Activated CD4-positive, alpha-beta T cell treated with anti-CD3 and anti-CD28 coated beads, Interleukin-2, amount 10 ng/mL, durations not matched to agents 24 days and 14 days (primary cell): ENCODE measurements around the gene DPP10. TPM values are rescaled to one million over a fixed set of nuclear protein-coding genes. Genes with fewer than 3 reads are reported as not detected.
"Not testable (repeated sequence)": the region's sequence is repeated elsewhere in the genome, so short reads cannot be mapped to it uniquely, and the experiment has no call there.

Experiments
- DNase-seq: peaks from one replicate; pipeline ENCODE4 v3.0.0; 2022
- H3K27ac Mint-ChIP-seq: one replicate; pipeline ENCODE4 v1.8.0; 2022; ENCODE audit warnings: mild to moderate bottlenecking, mixed read lengths
- H3K27me3 Mint-ChIP-seq: one replicate; pipeline ENCODE4 v1.8.0; 2022; ENCODE audit warnings: mixed read lengths
- H3K36me3 Mint-ChIP-seq: one replicate; pipeline ENCODE4 v1.8.0; 2022; ENCODE audit warnings: low read depth, mild to moderate bottlenecking, mixed read lengths
- H3K4me1 Mint-ChIP-seq: one replicate; pipeline ENCODE4 v1.8.0; 2021; ENCODE audit warnings: mixed read lengths
- H3K4me3 Mint-ChIP-seq: one replicate; pipeline ENCODE4 v1.8.0; 2022; ENCODE audit warnings: mild to moderate bottlenecking, moderate library complexity, mixed read lengths
- H3K9me3 Mint-ChIP-seq: one replicate; pipeline ENCODE4 v1.8.0; 2021; ENCODE audit warnings: mixed read lengths
- intact Hi-C: fragments of 100-400 bp; cut with micrococcal nuclease; formaldehyde crosslinking; loops from one replicate; pipeline ENCODE4 v1.15.1; 2023
- total RNA-seq: library from RNA; stranded (reverse); gene quantifications from 2 replicates; pipeline ENCODE4 v1.2.3, GENCODE V29; 2022

The DPP10 gene
- total RNA-seq, 1 donor from 2014 or later = not detected

DNA sequence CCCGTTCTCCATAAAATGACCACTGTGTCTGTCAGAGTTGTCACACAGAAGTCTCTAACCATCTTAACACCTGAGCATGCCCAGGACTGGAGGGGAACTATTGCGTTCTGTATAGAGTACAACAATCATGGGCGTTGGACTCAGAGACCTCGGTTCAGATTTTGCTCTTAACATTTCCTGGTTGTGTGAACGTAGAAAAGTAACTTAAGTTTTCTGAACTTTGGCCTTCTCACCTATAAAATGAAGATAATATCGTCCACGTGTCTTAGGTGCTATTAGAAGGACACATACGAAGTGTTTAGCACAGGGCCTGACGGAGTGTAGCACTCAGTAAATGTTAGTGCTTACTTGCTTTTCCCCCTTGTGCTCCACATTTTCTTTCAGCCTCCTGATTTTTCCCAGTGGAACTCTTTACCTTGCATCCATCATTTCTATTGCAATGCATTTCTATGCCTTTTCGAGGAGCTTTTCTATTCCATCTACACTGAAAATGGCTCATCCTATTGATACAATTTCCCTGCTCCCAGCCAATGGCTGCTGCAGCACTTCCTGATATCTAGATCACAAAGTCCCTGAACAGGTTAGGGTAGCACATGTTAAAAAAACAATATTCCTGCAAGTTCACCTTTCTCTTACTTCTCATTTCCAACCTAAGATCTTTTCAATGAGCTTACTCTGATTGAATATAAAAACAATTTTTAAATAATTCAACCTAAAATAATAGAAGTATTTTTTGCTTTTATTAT is 22.7 kb downstream of the DPP10 start:
- Mint-ChIP-seq H3K36me3 (no peaks in the 10 kb centered on the region), H3K27ac (no peak overlapping the region), H3K4me3 (no peak overlapping the region), H3K4me1 (no peaks in the 10 kb centered on the region), H3K27me3 (no peaks in the 10 kb centered on the region), H3K9me3 (no peaks in the 10 kb centered on the region)
- DNase-seq = no peak
- intact Hi-C loops = no loop called here

DNA sequence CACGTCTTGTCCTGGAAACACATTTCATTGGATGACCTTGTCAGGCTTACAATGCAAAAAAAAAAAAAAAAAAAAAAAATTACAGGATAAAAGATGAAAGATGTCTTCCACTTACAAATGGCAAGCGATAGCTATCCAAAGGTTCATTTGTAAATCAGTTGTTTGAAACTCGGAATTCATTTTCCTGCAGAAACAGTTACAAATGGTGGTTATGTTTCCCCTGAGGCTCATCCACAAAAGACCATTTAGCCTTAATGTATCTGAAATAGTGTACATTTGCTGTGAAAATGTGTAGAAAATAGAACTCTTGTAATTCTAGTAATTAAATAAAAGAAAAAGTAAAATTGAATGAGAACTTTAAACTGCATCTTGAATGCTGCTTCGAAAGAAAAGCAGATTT is 25.9 kb downstream of the DPP10 start:
- no peak for DNase-seq
- Mint-ChIP-seq H3K27me3 (peaks cover 2% of the 10 kb centered on the region), H3K4me1 (no peaks in the 10 kb centered on the region), H3K9me3 (no peaks in the 10 kb centered on the region), H3K27ac (no peak overlapping the region), H3K36me3 (no peaks in the 10 kb centered on the region), H3K4me3 (no peak overlapping the region)
- intact Hi-C loops = no loop called here

DNA sequence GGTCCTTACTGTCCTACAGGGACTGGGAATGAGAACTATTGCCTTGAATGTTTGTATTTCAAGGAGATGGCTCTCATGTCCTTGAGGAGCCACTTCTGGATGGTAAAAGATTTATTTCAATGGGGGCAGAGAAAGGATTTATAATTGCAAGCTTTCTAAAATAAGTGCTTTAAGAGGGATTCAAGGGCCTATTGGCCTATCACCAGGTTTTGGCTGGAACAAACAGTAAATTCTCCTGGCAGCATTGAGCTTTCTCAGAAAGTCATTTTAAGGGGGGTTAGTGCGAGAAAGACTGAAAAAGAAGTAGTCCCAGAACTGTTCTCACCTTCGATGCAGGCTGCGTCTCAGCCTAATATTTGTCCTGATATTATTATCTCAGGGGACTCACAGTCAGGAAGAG is 29.8 kb downstream of the DPP10 start:
- H3K4me1 Mint-ChIP-seq = no peaks in the 10 kb centered on the region

DNA sequence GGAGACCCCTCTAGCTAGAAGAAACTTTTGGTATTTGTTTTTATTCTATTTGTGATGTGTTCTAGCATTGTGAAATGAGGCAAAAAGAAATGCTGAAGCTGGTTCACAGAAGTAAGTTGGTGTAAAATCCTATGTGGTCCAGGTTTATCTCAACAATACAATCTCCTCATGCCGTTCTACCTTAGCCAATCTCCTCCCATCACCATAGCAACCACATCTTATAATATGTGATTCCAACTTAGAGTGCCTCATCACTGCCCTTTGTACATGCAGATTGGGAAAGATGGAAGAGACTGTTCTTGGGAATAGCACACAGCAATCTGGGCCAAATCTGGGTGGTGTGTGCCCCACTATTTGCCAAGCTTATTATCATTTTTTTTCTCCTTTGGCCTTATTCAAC is 30.3 kb downstream of the DPP10 start:
- Mint-ChIP-seq H3K4me1 (no peaks in the 10 kb centered on the region), H3K36me3 (no peaks in the 10 kb centered on the region), H3K27me3 (peaks cover 2% of the 10 kb centered on the region), H3K4me3 (no peak overlapping the region), H3K9me3 (no peaks in the 10 kb centered on the region), H3K27ac (no peak overlapping the region)
- intact Hi-C loops = no loop called here
- no peak for DNase-seq

More for the DNA sequence above, 29.8 kb downstream of the DPP10 start:
- no peaks in the 10 kb centered on the region for H3K9me3 Mint-ChIP-seq
- no peak overlapping the region for H3K27ac Mint-ChIP-seq
- H3K36me3 Mint-ChIP-seq = no peaks in the 10 kb centered on the region
- intact Hi-C loops = no loop called here
- DNase-seq = no peak
- no peak overlapping the region for H3K4me3 Mint-ChIP-seq
- peaks cover 2% of the 10 kb centered on the region for H3K27me3 Mint-ChIP-seq

DNA sequence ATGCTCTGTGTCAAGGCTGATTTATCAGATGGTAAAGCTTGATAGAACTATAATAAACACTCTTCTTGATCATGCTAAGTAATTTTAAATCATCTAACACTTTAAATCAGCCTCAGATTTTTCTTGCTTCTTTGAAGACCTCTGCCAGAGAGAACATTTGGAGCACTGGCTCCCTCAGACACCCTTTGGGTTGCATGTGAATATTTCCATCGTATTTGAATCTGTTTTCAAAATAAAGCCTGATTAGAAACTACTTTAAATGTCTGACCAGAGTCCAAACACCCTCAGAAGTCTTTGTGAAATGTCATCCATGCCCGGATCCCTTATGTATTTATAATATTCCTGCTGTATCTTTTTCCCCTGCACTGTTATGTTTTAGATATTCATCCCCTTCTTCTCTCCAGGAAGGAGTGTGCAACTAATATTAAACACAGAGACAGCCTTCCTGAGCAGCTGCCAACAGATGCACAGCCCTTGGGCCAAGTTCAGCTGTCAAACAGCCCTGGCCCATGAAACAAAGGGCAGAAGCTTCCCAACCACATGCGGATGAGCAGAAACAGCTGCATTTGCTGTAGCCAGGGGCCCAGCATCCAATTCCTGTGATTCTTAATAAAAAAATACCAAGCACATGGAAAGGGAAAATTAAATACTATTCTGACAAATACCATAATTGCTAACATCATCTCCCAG is 46.5 kb downstream of the DPP10 start:
- no peaks in the 10 kb centered on the region for H3K36me3 Mint-ChIP-seq
- no peak for DNase-seq
- H3K4me1 Mint-ChIP-seq = no peaks in the 10 kb centered on the region
- H3K4me3 Mint-ChIP-seq = no peak overlapping the region
- H3K27me3 Mint-ChIP-seq = no peaks in the 10 kb centered on the region
- H3K27ac Mint-ChIP-seq = no peak overlapping the region
- H3K9me3 Mint-ChIP-seq = no peaks in the 10 kb centered on the region
- intact Hi-C loops = no loop called here

DNA sequence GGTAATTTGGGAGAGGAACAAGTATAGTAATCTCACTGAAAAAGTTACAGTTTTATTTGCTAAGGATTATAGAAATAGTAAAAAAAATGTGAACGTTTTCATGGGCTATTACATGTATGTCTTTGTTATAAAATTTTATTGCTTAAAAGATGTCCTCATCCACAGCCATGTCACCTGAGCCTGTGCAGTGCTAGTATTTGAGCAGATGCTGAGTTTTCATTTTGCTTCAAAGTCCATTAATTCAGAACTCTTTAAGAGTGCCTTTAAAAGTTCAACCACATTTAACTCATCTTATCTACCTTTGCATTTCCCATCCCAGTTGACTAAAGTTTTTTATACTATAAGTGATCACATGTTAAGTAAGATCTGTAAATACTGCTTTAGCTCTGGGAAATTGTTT is 52.6 kb downstream of the DPP10 start:
- H3K9me3 Mint-ChIP-seq = no peaks in the 10 kb centered on the region
- no peak for DNase-seq
- H3K27ac Mint-ChIP-seq = no peak overlapping the region
- no peaks in the 10 kb centered on the region for H3K27me3 Mint-ChIP-seq
- no peaks in the 10 kb centered on the region for H3K4me1 Mint-ChIP-seq
- no peak overlapping the region for H3K4me3 Mint-ChIP-seq
- H3K36me3 Mint-ChIP-seq = no peaks in the 10 kb centered on the region
- intact Hi-C loops = no loop called here

DNA sequence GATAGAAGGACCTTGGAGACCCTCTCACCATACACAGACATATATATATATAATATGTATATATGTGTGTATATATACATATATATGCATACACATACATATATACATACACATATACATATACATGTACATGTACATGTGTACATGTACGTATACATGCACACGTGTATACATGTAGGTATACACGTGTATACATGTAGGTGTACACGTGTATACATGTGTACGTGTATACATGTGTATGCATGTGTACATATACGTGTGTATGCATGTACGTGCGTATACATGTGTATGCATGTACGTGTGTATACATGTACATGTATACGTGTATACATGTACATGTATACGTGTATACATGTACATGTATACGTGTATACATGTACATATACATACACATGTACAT is 54.5 kb downstream of the DPP10 start:
- Mint-ChIP-seq H3K9me3 (no peaks in the 10 kb centered on the region), H3K36me3 (no peaks in the 10 kb centered on the region), H3K27me3 (no peaks in the 10 kb centered on the region), H3K27ac (no peak overlapping the region), H3K4me3 (no peak overlapping the region), H3K4me1 (no peaks in the 10 kb centered on the region)
- DNase-seq = no peak
- intact Hi-C loops = no loop called here

DNA sequence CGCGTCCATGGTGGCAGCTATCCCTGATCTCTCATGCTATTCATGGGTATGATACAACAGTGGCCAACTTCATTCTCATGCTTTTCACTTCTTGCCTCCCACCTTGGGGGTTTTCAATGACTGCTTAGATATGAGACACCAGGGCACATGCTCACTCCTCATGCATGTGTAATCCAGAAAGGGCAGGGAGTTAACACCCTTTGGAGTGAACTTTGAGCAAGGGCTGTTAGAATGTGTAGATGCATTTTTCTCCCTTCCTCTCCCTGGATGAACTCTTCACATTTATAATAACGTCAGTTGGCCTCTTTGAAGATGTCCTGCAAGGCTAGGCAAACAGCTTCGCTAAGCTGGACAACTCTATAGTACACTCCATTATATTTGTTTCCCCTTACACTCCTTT is 56.7 kb downstream of the DPP10 start:
- H3K36me3 Mint-ChIP-seq = no peaks in the 10 kb centered on the region
- no peak overlapping the region for H3K27ac Mint-ChIP-seq
- no peaks in the 10 kb centered on the region for H3K27me3 Mint-ChIP-seq
- intact Hi-C loops = no loop called here
- H3K9me3 Mint-ChIP-seq = no peaks in the 10 kb centered on the region
- no peaks in the 10 kb centered on the region for H3K4me1 Mint-ChIP-seq
- DNase-seq = no peak
- no peak overlapping the region for H3K4me3 Mint-ChIP-seq

DNA sequence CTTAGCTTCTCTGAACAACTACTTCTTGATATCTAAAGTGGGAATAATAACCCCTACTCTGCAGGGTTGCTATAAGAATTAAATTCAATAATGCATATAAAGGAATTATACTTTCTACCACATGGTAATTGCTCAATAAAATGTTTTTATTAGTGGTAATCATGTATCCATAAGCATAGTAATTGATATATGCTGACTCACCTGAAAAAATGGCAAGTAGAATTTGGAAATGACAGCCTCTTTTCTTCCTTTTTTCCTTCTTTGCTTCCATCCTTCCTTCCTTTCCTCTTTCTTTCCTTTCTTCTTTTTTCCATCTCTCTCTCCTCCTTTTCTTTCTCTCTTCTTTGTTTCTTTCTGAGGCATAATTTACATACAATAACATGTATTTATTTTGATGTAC is 65.3 kb downstream of the DPP10 start:
- Mint-ChIP-seq H3K9me3 (no peaks in the 10 kb centered on the region), H3K27ac (no peak overlapping the region), H3K27me3 (no peaks in the 10 kb centered on the region), H3K4me3 (no peak overlapping the region), H3K36me3 (no peaks in the 10 kb centered on the region), H3K4me1 (no peaks in the 10 kb centered on the region)
- intact Hi-C loops = no loop called here
- DNase-seq = no peak

DNA sequence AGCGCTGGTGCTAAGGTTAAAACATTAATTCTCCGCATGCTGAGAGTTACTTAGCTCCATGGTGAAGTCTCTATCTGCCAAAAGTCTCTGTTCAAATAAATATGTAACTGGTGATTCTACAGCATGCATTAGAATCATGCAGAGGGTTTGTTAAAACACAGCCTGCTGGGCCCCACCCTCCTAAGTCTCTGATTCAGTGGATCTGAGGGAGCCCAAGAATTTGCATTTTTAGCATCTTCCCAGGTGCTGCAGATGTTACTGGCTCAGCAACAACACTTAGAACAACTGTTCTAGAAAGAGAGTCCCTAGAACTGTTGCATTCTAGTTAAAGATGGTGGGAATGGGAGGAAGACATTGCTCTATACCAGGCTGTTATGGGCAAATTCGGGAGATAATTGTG is 73.4 kb downstream of the DPP10 start:
- intact Hi-C loops = no loop called here
- H3K36me3 Mint-ChIP-seq = no peaks in the 10 kb centered on the region
- H3K9me3 Mint-ChIP-seq = no peaks in the 10 kb centered on the region
- no peak overlapping the region for H3K27ac Mint-ChIP-seq
- H3K27me3 Mint-ChIP-seq = no peaks in the 10 kb centered on the region
- H3K4me1 Mint-ChIP-seq = no peaks in the 10 kb centered on the region
- H3K4me3 Mint-ChIP-seq = no peak overlapping the region
- DNase-seq = no peak

DNA sequence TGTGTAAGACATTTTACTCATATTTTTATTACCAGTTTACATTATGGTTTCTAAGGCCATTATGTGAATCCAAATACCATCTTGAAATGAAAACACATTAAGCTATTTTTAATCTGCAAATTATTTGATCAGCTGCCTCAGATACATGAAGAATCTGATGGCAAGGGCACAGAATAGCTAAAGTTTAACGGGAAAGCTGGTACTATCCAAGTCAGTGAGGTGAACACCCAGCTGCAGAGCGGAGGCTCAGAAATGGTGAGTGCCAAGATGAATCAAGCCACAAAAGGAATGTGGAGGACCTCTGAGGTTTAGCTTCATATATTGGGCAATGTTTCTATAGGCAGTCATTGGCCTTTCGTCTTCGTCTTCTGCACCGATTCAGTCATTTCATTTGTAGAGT is 75.1 kb downstream of the DPP10 start:
- DNase-seq = no peak
- no peaks in the 10 kb centered on the region for H3K36me3 Mint-ChIP-seq
- no peak overlapping the region for H3K4me3 Mint-ChIP-seq
- intact Hi-C loops = no loop called here
- H3K4me1 Mint-ChIP-seq = no peaks in the 10 kb centered on the region
- H3K27me3 Mint-ChIP-seq = no peaks in the 10 kb centered on the region
- H3K9me3 Mint-ChIP-seq = no peaks in the 10 kb centered on the region
- no peak overlapping the region for H3K27ac Mint-ChIP-seq

DNA sequence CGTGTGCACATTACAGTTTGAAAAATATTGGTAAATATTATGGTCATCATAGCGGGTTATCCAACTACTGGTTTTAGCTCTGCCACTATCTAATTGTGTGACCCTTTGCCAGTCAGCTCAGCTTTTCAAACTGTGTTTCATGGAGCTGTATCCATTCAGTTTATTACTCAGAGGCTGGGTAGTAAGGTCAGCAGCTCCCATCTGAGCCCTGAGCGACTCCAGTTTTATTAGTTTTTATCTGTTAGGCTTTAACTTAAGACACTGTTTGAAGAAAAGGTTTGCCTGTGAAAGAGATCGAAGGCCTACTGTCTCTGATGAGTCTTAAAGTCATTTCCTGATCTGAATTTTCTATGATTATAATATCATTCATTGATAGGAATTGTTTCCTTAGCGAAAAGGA is 76.3 kb downstream of the DPP10 start:
- intact Hi-C loops = no loop called here
- Mint-ChIP-seq H3K4me3 (no peak overlapping the region), H3K9me3 (no peaks in the 10 kb centered on the region), H3K27me3 (no peaks in the 10 kb centered on the region), H3K4me1 (no peaks in the 10 kb centered on the region), H3K27ac (no peak overlapping the region), H3K36me3 (no peaks in the 10 kb centered on the region)
- DNase-seq = no peak

DNA sequence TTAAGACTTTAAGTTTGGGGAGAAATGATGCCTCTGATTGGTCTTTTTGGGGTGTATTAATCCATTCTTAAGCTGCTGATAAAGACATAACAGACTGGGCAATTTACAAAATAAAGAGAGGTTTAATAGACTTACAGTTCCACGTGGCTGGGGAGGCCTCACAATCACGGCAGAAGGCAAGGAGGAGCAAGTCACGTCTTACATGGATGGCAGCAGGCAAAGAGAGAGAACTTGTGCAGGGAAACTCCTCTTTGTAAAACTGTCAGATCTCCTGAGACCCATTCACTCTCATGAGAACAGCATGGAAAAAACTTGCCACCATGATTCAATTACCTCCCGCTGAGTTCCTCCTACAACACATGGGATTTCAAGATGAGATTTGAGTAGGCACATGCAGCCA is 80.2 kb downstream of the DPP10 start:
- H3K4me3 Mint-ChIP-seq, H3K27ac Mint-ChIP-seq, DNase-seq, intact Hi-C loops, H3K4me1 Mint-ChIP-seq, H3K9me3 Mint-ChIP-seq, H3K36me3 Mint-ChIP-seq, H3K27me3 Mint-ChIP-seq: not testable (repeated sequence)

DNA sequence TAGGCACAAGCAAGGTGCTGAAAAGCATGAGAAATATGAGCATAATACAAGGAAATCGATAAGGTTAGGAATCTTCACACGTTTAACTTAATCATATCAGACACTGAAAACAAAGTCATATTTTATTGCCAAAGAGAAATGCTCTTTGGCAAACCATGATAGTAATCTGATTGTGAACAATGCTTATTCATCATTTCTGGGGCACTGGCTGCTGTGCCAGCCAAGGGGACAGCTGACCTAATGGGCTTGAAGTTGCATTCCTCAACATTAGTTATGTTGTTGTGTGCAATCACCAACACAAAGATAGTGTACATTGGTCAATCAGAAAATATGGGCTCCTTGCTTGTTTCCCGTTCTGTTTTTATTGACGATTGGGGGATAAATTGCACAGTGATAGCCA is 83.5 kb downstream of the DPP10 start:
- intact Hi-C loops = no loop called here
- Mint-ChIP-seq H3K36me3 (no peaks in the 10 kb centered on the region), H3K9me3 (no peaks in the 10 kb centered on the region), H3K27me3 (no peaks in the 10 kb centered on the region), H3K27ac (no peak overlapping the region), H3K4me1 (no peaks in the 10 kb centered on the region), H3K4me3 (no peak overlapping the region)
- DNase-seq = no peak

DNA sequence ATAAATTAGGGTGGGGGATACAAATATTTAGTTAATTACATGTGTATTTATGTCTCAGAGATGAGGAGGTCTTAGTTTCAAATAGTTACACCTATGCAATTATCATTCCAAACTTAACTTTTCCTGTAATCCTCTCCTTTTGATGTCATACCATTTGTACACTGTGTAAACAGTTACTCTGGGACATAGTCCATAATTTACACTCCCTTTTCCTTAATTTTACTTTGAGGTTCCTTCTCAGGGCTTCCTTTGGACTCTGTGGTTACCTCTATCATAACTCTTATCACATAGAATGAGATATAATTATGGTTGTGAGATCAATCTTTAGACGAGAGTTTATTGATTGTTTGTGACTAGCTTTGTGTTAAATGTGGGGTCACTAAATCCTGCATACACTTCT is 84.4 kb downstream of the DPP10 start:
- no peaks in the 10 kb centered on the region for H3K4me1 Mint-ChIP-seq
- H3K36me3 Mint-ChIP-seq = no peaks in the 10 kb centered on the region
- H3K4me3 Mint-ChIP-seq = no peak overlapping the region
- intact Hi-C loops = no loop called here
- H3K27ac Mint-ChIP-seq = no peak overlapping the region
- no peaks in the 10 kb centered on the region for H3K9me3 Mint-ChIP-seq
- DNase-seq = no peak
- no peaks in the 10 kb centered on the region for H3K27me3 Mint-ChIP-seq
